Panc1 (cell line): ENCODE measurements around the gene P2RY2. TPM values are rescaled to one million over a fixed set of nuclear protein-coding genes. Genes with fewer than 3 reads are reported as not detected.

ENCODE experiments used
- ATAC-seq: fragments of 200-7000 bp; cut with Tn5 transposase; 2 replicates; pipeline ENCODE4 v1.9.1; 2020; ENCODE audit warnings: mild to moderate bottlenecking, moderate library complexity
- BruUV-seq: library from RNA; stranded (reverse); fragments of 400-500 nt; replicated peaks from 2 replicates; lab custom pipeline; 2021; lab: Mats Ljungman, UMichigan
- CTCF ChIA-PET: fragments of 300-600 bp; sonication (Branson Sonifier 250); formaldehyde crosslinking; loops from one replicate; lab custom pipeline; 2022; ENCODE audit warnings: antibody characterized with exemption; lab: Charles Lee
- POLR2A ChIA-PET: fragments of 300-600 bp; sonication (Branson Sonifier 250); formaldehyde crosslinking; loops from one replicate; lab custom pipeline; 2022; ENCODE audit warnings: antibody characterized with exemption; lab: Charles Lee
- DNase-seq: peaks from one replicate; pipeline ENCODE4 v3.0.0-alpha.2; 2010; ENCODE audit warnings: low read depth, low spot score
- H3K27ac ChIP-seq: 2 replicates; pipeline ENCODE4 v1.5.1; 2011; ENCODE audit warnings: mild to moderate bottlenecking, low read length, inconsistent platforms
- H3K27me3 ChIP-seq: fragments of 200-500 bp; sonication (Bioruptor generic); 2 replicates; pipeline ENCODE4 v1.6.0; 2014; ENCODE audit warnings: low read length, inconsistent platforms; ENCODE audit not compliant: control insufficient read depth, insufficient read depth
- H3K36me3 ChIP-seq: fragments of 200-500 bp; sonication (Bioruptor generic); 2 replicates; pipeline ENCODE4 v1.5.1; 2014; ENCODE audit warnings: inconsistent platforms, mild to moderate bottlenecking, low read length, moderate library complexity; ENCODE audit not compliant: control insufficient read depth, insufficient read depth
- H3K4me1 ChIP-seq: 2 replicates; pipeline ENCODE4 v1.5.1; 2011; ENCODE audit warnings: inconsistent platforms, mild to moderate bottlenecking, low read length, moderate library complexity; ENCODE audit not compliant: control insufficient read depth, insufficient read depth
- H3K4me3 ChIP-seq, 2 experiments: 2 replicates each; pipeline ENCODE4 v1.5.1; 2011 to 2012; ENCODE audit warnings: low read depth in 2 of 2, low read length in 2 of 2, mild to moderate bottlenecking in 2 of 2, inconsistent platforms in 1 of 2, moderate library complexity in 1 of 2
- H3K9me3 ChIP-seq: fragments of 200-500 bp; sonication (Bioruptor generic); 2 replicates; pipeline ENCODE4 v1.5.1; 2014; ENCODE audit warnings: low read depth, mild to moderate bottlenecking, inconsistent platforms, low read length, moderate library complexity; ENCODE audit not compliant: control insufficient read depth, insufficient read depth
- CTCF ChIP-seq: fragments of 450-650 bp; IDR thresholded peaks from 2 replicates; pipeline ENCODE4 v1.5.1; 2017; ENCODE audit warnings: mild to moderate bottlenecking
- POLR2AphosphoS5 ChIP-seq: IDR thresholded peaks from 2 replicates; pipeline ENCODE4 v1.6.1; 2012; ENCODE audit warnings: mild to moderate bottlenecking, low read depth, low read length, moderate library complexity
- SIN3A ChIP-seq: IDR thresholded peaks from 2 replicates; pipeline ENCODE4 v1.6.1; 2012; ENCODE audit warnings: low read depth, mild to moderate bottlenecking, low read length, moderate library complexity, borderline replicate concordance; ENCODE audit not compliant: insufficient read depth
- TCF7L2 ChIP-seq: IDR thresholded peaks from 2 replicates; pipeline ENCODE4 v1.6.1; 2011; ENCODE audit warnings: mild to moderate bottlenecking, low read depth, low read length, inconsistent platforms
- in situ Hi-C: cut with HindIII; loops from 2 replicates; pipeline ENCODE4 v1.10.0; 2016; ENCODE audit warnings: low sequenced_read_pairs, low pct_unique_long_range_greater_than_20kb
- intact Hi-C: fragments of 100-400 bp; cut with micrococcal nuclease; formaldehyde crosslinking; loops from one replicate; pipeline ENCODE4 v1.10.0; 2022; ENCODE audit not compliant: unreplicated experiment
- total RNA-seq: library from RNA; stranded (reverse); gene quantifications from one replicate; pipeline ENCODE4 v1.2.1, GENCODE V29; 2021; ENCODE audit not compliant: unreplicated experiment
- TF ChIP-seq, protein P1 (sequence below), 2 experiments: IDR thresholded peaks; 2 replicates each; pipeline ENCODE4 v1.6.1; 2011 to 2012; ENCODE audit warnings: low read depth in 2 of 2, control low read depth in 1 of 2, low read length in 1 of 2, mild to moderate bottlenecking in 1 of 2, moderate library complexity in 1 of 2; ENCODE audit not compliant: insufficient read depth in 1 of 2

P2RY2 gene
- total RNA-seq, 1 experiment from 2014 or later, result 2.4 TPM

- BruUV-seq, result no TSS peak
- ATAC-seq (no peak), DNase-seq (no peak)
- CTCF ChIA-PET, result no interaction called here
- TF ChIP-seq TCF7L2 (no peak), SIN3A (no peak), CTCF (no peak), POLR2AphosphoS5 (no peak)
- TF ChIP-seq, protein P1, sequence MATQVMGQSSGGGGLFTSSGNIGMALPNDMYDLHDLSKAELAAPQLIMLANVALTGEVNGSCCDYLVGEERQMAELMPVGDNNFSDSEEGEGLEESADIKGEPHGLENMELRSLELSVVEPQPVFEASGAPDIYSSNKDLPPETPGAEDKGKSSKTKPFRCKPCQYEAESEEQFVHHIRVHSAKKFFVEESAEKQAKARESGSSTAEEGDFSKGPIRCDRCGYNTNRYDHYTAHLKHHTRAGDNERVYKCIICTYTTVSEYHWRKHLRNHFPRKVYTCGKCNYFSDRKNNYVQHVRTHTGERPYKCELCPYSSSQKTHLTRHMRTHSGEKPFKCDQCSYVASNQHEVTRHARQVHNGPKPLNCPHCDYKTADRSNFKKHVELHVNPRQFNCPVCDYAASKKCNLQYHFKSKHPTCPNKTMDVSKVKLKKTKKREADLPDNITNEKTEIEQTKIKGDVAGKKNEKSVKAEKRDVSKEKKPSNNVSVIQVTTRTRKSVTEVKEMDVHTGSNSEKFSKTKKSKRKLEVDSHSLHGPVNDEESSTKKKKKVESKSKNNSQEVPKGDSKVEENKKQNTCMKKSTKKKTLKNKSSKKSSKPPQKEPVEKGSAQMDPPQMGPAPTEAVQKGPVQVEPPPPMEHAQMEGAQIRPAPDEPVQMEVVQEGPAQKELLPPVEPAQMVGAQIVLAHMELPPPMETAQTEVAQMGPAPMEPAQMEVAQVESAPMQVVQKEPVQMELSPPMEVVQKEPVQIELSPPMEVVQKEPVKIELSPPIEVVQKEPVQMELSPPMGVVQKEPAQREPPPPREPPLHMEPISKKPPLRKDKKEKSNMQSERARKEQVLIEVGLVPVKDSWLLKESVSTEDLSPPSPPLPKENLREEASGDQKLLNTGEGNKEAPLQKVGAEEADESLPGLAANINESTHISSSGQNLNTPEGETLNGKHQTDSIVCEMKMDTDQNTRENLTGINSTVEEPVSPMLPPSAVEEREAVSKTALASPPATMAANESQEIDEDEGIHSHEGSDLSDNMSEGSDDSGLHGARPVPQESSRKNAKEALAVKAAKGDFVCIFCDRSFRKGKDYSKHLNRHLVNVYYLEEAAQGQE (IDR thresholded peaks at IDR 0.05; ENCODE audit: insufficient read depth in 1 of 2, low read depth in 2 of 2, low read length in 1 of 2), result no peak
- Histone ChIP-seq H3K36me3 (no peaks in the 10 kb centered on the region), H3K27ac (no peak overlapping the region), H3K4me3 (no peak overlapping the region), H3K27me3 (no peaks in the 10 kb centered on the region), H3K9me3 (no peaks in the 10 kb centered on the region), H3K4me1 (no peaks in the 10 kb centered on the region)
- intact Hi-C loops (no loop called here), in situ Hi-C loops (no loop called here)
- POLR2A ChIA-PET, result no interaction called here
Observed at GRCh38 chr11:73281201-73281741, 63.2 kb downstream of the P2RY2 start.

GRCh38 chr11:73281796-73282660 lies 63.9 kb downstream of the P2RY2 start:
- H3K27me3 ChIP-seq, result no peaks in the 10 kb centered on the region
- TF ChIP-seq CTCF (no peak), TCF7L2 (no peak), SIN3A (no peak)
- no peak overlapping the region for H3K4me3 ChIP-seq
- POLR2A ChIA-PET, result interaction anchor here (1.0 kb wide), 1 partner anchor 16 kb away, joined by 3 read pairs; no protein-coding TSS in a partner anchor
- CTCF ChIA-PET, result no interaction called here
- no peak overlapping the region for H3K27ac ChIP-seq
- in situ Hi-C loops (no loop called here), intact Hi-C loops (no loop called here)
- no peaks in the 10 kb centered on the region for H3K36me3 ChIP-seq
- H3K4me1 ChIP-seq, result no peaks in the 10 kb centered on the region
- no TSS peak for BruUV-seq
- H3K9me3 ChIP-seq, result no peaks in the 10 kb centered on the region
- ATAC-seq, result no peak
- DNase-seq, result no peak
